SK-N-MC (cell line): Measurements from ENCODE around the gene FALEC.

Source experiments
- DNase-seq: peaks from one replicate; pipeline ENCODE4 v3.0.0-alpha.2; 2011; ENCODE audit warnings: low read depth, low spot score
- H3K27ac ChIP-seq: fragments of 200-600 bp; sonication (generic); 2 replicates; pipeline ENCODE4 v1.5.1; 2016; ENCODE audit warnings: mixed run types
- H3K36me3 ChIP-seq: fragments of 200-600 bp; sonication (generic); 2 replicates; pipeline ENCODE4 v1.6.1; 2017; ENCODE audit warnings: antibody characterized with exemption, low read length, mixed read lengths; ENCODE audit not compliant: insufficient read depth
- H3K4me3 ChIP-seq: fragments of 200-600 bp; sonication (generic); 2 replicates; pipeline ENCODE4 v1.5.1; 2016
- H3K9ac ChIP-seq: fragments of 200-600 bp; sonication (generic); 2 replicates; pipeline ENCODE4 v1.8.0; 2017; ENCODE audit warnings: mixed run types, mixed read lengths; ENCODE audit not compliant: insufficient read length
- H3K9me3 ChIP-seq: fragments of 200-600 bp; sonication (generic); 2 replicates; pipeline ENCODE4 v1.6.1; 2017; ENCODE audit warnings: low read depth, mild to moderate bottlenecking, antibody characterized with exemption, low read length, moderate library complexity, mixed read lengths
- EZH2 ChIP-seq: fragments of 200-600 bp; sonication (generic); IDR thresholded peaks from one replicate; pipeline ENCODE4 v1.6.1; 2017; ENCODE audit warnings: antibody characterized with exemption
- FOXP2 ChIP-seq: optimal IDR thresholded peaks from 2 replicates; pipeline ENCODE3; 2011; ENCODE audit warnings: mild to moderate bottlenecking, moderate library complexity; ENCODE audit not compliant: insufficient read depth; ENCODE audit errors: extremely low read length, control extremely low read depth
- POLR2AphosphoS5 ChIP-seq: IDR thresholded peaks from 2 replicates; pipeline ENCODE4 v1.6.1; 2012; ENCODE audit warnings: mild to moderate bottlenecking, low read depth, low read length, borderline replicate concordance

Gene FALEC

DNA sequence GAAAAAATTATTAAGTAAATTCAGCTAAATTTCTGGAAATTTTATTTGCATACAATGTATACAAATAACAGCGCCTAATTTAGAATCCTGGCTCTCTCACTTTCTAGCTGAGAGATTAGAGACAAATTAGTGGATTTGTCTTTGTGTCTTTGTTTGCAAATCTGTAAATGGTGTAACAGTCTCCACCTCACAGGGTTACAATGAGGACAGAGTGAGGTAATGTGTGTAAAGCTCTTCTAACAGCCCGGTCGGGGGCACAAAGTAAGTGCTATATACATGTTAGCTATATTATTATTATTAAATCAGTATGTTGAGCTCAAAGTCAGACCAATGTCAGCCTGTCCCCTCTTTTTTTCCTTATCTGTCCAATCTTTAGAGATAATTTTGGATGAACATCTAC lies 28.7 kb downstream of the FALEC start:
- H3K9ac ChIP-seq: peak overlapping the region; percentile 19
- TF ChIP-seq EZH2 (no peak), FOXP2 (no peak), POLR2AphosphoS5 (no peak)
- H3K9me3 ChIP-seq: no peaks in the 10 kb centered on the region
- H3K4me3 ChIP-seq: no peak overlapping the region
- no peak for DNase-seq
- no peaks in the 10 kb centered on the region for H3K36me3 ChIP-seq
- no peak overlapping the region for H3K27ac ChIP-seq

GRCh38 chr1:150545486-150546032 lies 30.0 kb downstream of the FALEC start:
- TF ChIP-seq FOXP2 (no peak), EZH2 (no peak), POLR2AphosphoS5 (no peak)
- Histone ChIP-seq H3K27ac (no peak overlapping the region), H3K9me3 (no peaks in the 10 kb centered on the region), H3K4me3 (no peak overlapping the region), H3K9ac (no peak overlapping the region), H3K36me3 (no peaks in the 10 kb centered on the region)
- DNase-seq: no peak

GRCh38 chr1:150546294-150546937 lies 30.9 kb downstream of the FALEC start:
- Histone ChIP-seq H3K9me3 (no peaks in the 10 kb centered on the region), H3K36me3 (no peaks in the 10 kb centered on the region), H3K27ac (no peak overlapping the region), H3K4me3 (no peak overlapping the region), H3K9ac (no peak overlapping the region)
- no peak for DNase-seq
- TF ChIP-seq POLR2AphosphoS5: no peak
- TF ChIP-seq EZH2: no peak
- no peak for TF ChIP-seq FOXP2

DNA sequence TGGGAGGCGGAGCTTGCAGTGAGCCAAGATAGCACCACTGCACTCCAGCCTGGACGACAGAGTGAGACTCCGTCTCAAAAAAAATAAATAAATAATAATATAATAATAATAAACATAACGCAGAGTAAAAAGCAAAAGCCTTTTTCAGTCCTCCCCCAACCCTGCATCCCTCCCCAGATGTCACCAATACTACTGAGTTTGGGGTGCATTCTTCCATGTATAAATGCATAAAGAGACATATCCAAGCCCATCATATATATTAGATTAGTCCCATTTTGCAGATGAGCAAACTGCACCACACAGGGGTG lies 32.7 kb downstream of the FALEC start:
- no peak for TF ChIP-seq POLR2AphosphoS5
- TF ChIP-seq FOXP2: no peak
- Histone ChIP-seq H3K27ac (no peak overlapping the region), H3K9me3 (no peaks in the 10 kb centered on the region), H3K36me3 (no peaks in the 10 kb centered on the region), H3K4me3 (peak overlapping the region; percentile 83), H3K9ac (no peak overlapping the region)
- DNase-seq: no peak

DNA sequence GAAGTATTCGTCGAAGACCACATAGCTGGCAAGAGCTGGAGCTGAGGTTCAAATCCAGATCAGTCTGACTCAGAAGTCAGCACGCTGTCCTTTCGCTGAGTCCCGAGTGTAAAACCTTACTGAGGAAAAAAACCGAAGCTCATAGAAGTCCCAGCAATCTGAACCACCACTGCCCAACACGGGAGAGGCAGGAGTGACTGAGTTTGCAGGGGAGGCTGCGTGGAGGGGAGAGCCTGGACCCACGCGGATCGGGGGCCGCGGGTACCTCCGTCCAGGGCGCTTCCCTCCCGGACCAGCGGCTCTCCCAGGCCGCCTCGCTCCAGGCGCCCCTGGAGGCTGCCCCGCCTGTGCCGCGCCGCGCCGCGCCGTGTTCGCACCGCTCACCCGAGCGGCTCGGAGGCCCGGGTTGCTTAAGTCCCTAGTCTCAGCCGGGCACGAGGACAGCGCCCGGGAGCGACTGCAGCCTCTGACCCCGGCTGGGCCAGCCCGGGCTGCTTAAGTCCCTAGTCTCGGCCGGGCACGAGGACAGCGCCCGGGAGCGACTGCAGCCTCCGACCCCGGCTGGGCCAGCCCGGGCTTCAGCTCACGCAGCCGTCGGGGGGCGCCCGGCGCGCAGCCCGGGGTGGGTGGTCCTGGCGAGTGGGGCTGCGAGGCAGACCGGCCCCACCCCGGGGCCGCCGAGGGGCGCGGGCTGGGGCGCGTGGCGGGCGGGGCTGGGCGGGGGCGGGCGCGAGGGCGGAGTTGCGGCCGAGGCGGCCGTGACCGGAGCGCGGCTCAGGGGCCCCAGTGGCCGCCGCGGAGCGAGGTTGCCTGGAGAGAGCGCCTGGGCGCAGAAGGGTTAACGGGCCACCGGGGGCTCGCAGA lies 33.3 kb downstream of the FALEC start, which contains the start of gene ADAMTSL4:
TSS of gene ADAMTSL4 (plus strand) at position 777 of the 864 bp plus-strand sequence. CDS start 2,881 bp downstream, outside the sequence.
- TF ChIP-seq FOXP2 (no peak), POLR2AphosphoS5 (no peak), EZH2 (no peak)
- Histone ChIP-seq H3K9ac (peak within 1 kb of the TSS; percentile 59), H3K36me3 (no peaks in the 10 kb centered on the region), H3K27ac (no peak within 1 kb of the TSS), H3K4me3 (peak within 1 kb of the TSS; percentile 83), H3K9me3 (no peaks in the 10 kb centered on the region)
- DNase-seq: no peak

DNA sequence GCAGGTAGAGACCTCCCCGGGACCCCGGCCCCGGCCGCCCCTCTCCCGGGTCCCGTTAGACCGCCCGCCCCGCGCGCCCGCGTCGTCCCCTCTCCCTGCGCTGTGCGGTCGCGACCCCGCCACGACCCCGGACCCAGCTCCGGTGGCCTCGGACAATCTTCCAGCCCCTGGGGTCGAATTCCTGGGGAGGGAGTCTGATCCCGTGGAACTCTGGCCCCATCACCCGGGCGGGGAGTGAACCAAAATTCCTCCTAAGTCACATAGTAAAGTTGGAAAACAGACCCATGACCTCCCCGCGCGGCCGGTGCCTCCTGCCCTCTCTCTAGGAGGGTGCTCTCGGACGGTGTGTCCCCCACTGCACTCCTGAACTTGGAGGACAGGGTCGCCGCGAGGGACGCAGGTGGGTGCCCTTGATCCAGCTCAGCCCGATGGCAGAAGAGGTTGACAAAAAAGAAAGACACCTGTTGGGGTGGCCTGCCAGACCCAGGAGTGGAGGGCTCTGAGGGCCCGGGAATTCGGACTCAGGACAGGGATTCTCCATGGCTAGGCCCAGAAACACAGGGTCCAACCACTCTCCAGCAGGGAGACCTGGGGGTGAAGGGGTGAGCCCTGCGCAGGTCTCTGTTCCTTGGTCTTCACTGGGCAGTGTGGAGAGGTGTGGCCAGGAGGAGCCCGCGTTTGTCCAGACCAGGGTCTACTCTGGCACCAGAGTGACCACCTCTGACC lies 34.1 kb downstream of the FALEC start:
- Histone ChIP-seq H3K27ac (no peak overlapping the region), H3K9me3 (no peaks in the 10 kb centered on the region), H3K36me3 (no peaks in the 10 kb centered on the region), H3K4me3 (no peak overlapping the region), H3K9ac (no peak overlapping the region)
- no peak for DNase-seq
- TF ChIP-seq EZH2: no peak
- TF ChIP-seq POLR2AphosphoS5: no peak
- no peak for TF ChIP-seq FOXP2

DNA sequence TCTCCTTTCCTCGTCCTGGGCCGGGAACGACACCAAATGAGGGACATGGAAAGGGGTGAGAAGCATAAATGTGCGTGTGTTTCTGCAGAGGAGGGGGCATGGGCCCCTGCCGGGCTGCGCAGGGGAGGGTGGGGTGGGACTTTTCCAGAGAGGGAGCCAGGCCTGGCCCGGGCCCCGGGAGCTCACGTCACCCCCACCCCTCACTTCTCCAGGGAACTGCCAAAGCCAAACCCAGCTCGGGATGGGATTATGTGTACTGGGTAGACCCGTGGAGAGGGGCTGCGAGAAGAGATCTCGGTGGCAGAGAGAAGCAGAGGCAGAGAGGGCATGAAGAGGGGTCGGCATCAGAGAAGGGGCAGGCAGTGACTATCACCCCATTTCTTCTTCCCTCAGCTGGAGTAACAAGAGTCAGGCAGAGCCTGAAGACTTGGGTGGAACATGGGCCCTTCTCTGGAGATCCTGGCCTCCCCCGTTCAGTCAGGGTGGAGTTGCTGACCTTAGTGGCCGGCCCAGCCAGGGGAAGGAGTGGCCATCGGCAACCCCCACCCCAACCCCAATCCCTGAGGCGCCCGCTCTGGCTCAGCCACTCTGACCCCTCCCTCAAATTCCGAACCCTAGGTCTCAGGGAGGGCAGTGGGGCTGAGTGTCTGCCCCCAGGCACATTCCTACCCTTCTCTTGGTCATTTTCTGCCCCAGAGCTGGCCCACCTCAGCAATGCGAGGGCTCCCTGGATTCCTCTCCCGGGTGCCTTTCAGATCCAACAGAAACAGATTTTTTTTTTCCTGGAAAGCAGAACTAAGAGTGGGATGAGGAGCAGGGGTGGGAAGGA lies 34.9 kb downstream of the FALEC start:
- Histone ChIP-seq H3K27ac (no peak overlapping the region), H3K9me3 (no peaks in the 10 kb centered on the region), H3K36me3 (no peaks in the 10 kb centered on the region), H3K9ac (no peak overlapping the region), H3K4me3 (no peak overlapping the region)
- DNase-seq: no peak
- TF ChIP-seq FOXP2 (no peak), EZH2 (no peak), POLR2AphosphoS5 (no peak)

DNA sequence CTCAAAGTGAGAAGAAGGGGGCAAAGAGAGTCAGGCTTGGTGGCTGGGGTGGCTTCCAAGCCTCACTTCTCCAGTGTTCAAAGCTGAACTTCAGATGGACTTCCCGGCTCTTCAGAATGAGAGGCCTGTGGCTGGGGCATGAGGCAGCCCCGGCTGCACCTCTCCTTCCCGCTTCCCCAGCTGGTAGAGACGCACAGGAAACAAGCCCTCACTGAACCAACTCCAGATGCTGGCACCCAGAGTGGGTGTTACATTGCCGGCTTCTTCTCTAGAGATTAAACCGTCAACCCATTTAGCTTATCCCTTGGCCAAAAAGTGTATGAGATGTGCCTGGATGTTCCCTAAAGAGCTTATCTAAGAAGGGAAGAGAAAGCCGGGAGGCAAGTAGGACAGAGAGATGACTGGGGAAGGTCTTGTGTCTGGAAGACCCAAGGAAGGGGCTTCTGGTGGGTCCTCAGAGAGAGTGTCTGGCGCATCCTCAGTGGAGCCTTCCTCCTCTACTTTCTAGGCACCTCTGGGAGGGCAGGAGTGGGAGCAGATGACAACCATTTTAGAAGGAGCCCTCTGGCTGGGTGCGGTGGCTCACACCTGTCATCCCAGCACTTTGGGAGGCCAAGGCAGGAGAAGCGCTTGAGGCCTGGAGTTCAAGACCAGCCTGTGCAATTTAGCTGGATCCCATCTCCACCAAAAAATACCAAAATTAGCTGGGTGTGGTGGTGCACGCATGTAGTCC lies 35.7 kb downstream of the FALEC start:
- no peak overlapping the region for H3K4me3 ChIP-seq
- H3K9me3 ChIP-seq: no peaks in the 10 kb centered on the region
- no peak overlapping the region for H3K9ac ChIP-seq
- TF ChIP-seq POLR2AphosphoS5 (no peak), EZH2 (no peak), FOXP2 (no peak)
- no peaks in the 10 kb centered on the region for H3K36me3 ChIP-seq
- H3K27ac ChIP-seq: no peak overlapping the region
- no peak for DNase-seq
